GM12878 (cell line): ENCODE data around the gene MNT. TPM values are rescaled to one million over a fixed set of nuclear protein-coding genes. Genes with fewer than 3 reads are reported as not detected.

Experiments
- ASH2L ChIP-seq: fragments of 300-600, 200-600 bp; sonication (generic); IDR thresholded peaks from 2 replicates; pipeline ENCODE4 v1.6.1; 2017; ENCODE audit warnings: low read depth, mild to moderate bottlenecking, borderline replicate concordance
- CBFB ChIP-seq: IDR thresholded peaks from 2 replicates; pipeline ENCODE4 v1.6.1; 2016; ENCODE audit warnings: antibody characterized with exemption, low read depth
- CHD1 ChIP-seq: IDR thresholded peaks from 2 replicates; pipeline ENCODE4 v1.6.1; 2012; ENCODE audit warnings: low read depth, low read length, improper control_type of control experiment
- CHD2 ChIP-seq: IDR thresholded peaks from 2 replicates; pipeline ENCODE4 v1.6.1; 2011; ENCODE audit warnings: low read depth, low read length, improper control_type of control experiment, borderline replicate concordance
- FOS ChIP-seq: IDR thresholded peaks from 3 replicates; pipeline ENCODE4 v1.6.1; 2011; ENCODE audit warnings: borderline replicate concordance; ENCODE audit not compliant: insufficient read length; ENCODE audit errors: extremely low read depth
- HDAC2 ChIP-seq: fragments of 200-600 bp; sonication (generic); IDR thresholded peaks from 2 replicates; pipeline ENCODE4 v1.6.1; 2017
- IRF3 ChIP-seq: fragments of 450-650 bp; IDR thresholded peaks from 2 replicates; pipeline ENCODE4 v1.6.1; 2014; ENCODE audit warnings: mild to moderate bottlenecking
- MEF2B ChIP-seq: fragments of 450-650 bp; IDR thresholded peaks from 2 replicates; pipeline ENCODE4 v1.6.1; 2018; ENCODE audit warnings: mild to moderate bottlenecking, moderate library complexity; ENCODE audit not compliant: partially characterized antibody, poor library complexity, severe bottlenecking
- MTA2 ChIP-seq: fragments of 450-650 bp; IDR thresholded peaks from 2 replicates; pipeline ENCODE4 v1.6.1; 2016; ENCODE audit warnings: low read depth, mild to moderate bottlenecking, moderate library complexity
- MXI1 ChIP-seq: fragments of 150-350 bp; IDR thresholded peaks from 2 replicates; pipeline ENCODE4 v1.6.1; 2011; ENCODE audit warnings: low read depth, mild to moderate bottlenecking, inconsistent platforms, low read length, improper control_type of control experiment
- MYB ChIP-seq: fragments of 150-350 bp; IDR thresholded peaks from 2 replicates; pipeline ENCODE4 v1.6.1; 2014; ENCODE audit warnings: mild to moderate bottlenecking, low read depth, low read length, borderline replicate concordance
- NR2F1 ChIP-seq: fragments of 450-650 bp; conservative IDR thresholded peaks from 2 replicates; pipeline ENCODE4 v1.6.1; 2017; ENCODE audit warnings: mild to moderate bottlenecking
- REST ChIP-seq: IDR thresholded peaks from 2 replicates; pipeline ENCODE4 v1.6.1; 2012; ENCODE audit warnings: mild to moderate bottlenecking, low read depth, low read length
- SIN3A ChIP-seq: IDR thresholded peaks from 2 replicates; pipeline ENCODE4 v1.6.1; 2012; ENCODE audit warnings: low read depth, low read length, improper control_type of control experiment
- SMAD5 ChIP-seq: IDR thresholded peaks from 2 replicates; pipeline ENCODE4 v1.6.1; 2016; ENCODE audit warnings: antibody characterized with exemption, low read depth
- SUPT20H ChIP-seq: IDR thresholded peaks from 2 replicates; pipeline ENCODE4 v1.6.1; 2011; ENCODE audit warnings: low read depth, mild to moderate bottlenecking, low read length, moderate library complexity, borderline replicate concordance; ENCODE audit not compliant: control insufficient read depth
- ZNF217 ChIP-seq: fragments of 450-650 bp; IDR thresholded peaks from 2 replicates; pipeline ENCODE4 v1.6.1; 2017; ENCODE audit warnings: antibody characterized with exemption, mild to moderate bottlenecking
- ZNF274 ChIP-seq: IDR thresholded peaks from one replicate; pipeline ENCODE4 v1.8.0; 2011; ENCODE audit not compliant: insufficient read length, insufficient read depth
- polyA plus RNA-seq, 11 experiments: library from polyadenylated mRNA; depleted of rRNA in 4 of 11; unstranded in 6 of 11; stranded (reverse) in 5 of 11; fragments of >200 nt; fragmentation: Nextera tagmentation in 4 of 11; fragmentation: Illumina TruSeq in 1 of 11; extraction: Ambion mirVana in 4 of 11; extraction: Trizol in 1 of 11; gene quantifications; 1 replicate in 1 of 11; 2 replicates in 10 of 11; pipeline versions ENCODE4 v1.2.1 to v1.2.3, GENCODE V29; 2011 to 2016; ENCODE audit warnings: inconsistent platforms in 2 of 11, missing spikeins in 2 of 11, low read depth in 1 of 11
- total RNA-seq, 4 experiments: library from RNA; depleted of rRNA in 3 of 4; stranded (reverse); fragments of >200 nt in 3 of 4; fragmentation: Illumina TruSeq in 1 of 4; extraction: Trizol in 1 of 4; gene quantifications; 2 replicates each; pipeline versions ENCODE4 v1.2.1 to v1.2.3, GENCODE V29; 2013 to 2021
- TF ChIP-seq, protein P1 (sequence below): IDR thresholded peaks from 2 replicates; pipeline ENCODE4 v1.6.1; 2011; ENCODE audit warnings: low read depth, mild to moderate bottlenecking, low read length, moderate library complexity, borderline replicate concordance; ENCODE audit errors: extremely low read depth
- TF ChIP-seq, protein P2 (sequence below): fragments of 450-650 bp; IDR thresholded peaks from 2 replicates; pipeline ENCODE4 v1.6.1; 2017; ENCODE audit warnings: low read depth, mild to moderate bottlenecking, moderate library complexity
- TF ChIP-seq, protein P3 (sequence below): fragments of 450-650 bp; conservative IDR thresholded peaks from 2 replicates; pipeline ENCODE4 v1.6.1; 2017; ENCODE audit warnings: mild to moderate bottlenecking, moderate library complexity

The MNT gene
- total and polyA plus RNA-seq, 10 of the 15 experiments (the other 5 are each of a cell fraction or from before 2014, with no cell fraction given) = 0.31 to 15.9 (median 3.8) TPM

- peak; percentile 80 for TF ChIP-seq SIN3A
- TF ChIP-seq SMAD5 = no peak
- no peak for TF ChIP-seq CHD1
- TF ChIP-seq FOS = no peak
- peak; percentile 43 for TF ChIP-seq NR2F1
- TF ChIP-seq CHD2 = peak; percentile 71; the same call in 1 of the 2 replicates
- no peak for TF ChIP-seq IRF3
- TF ChIP-seq ZNF217 = no peak
- TF ChIP-seq SUPT20H = no peak
- no peak for TF ChIP-seq MEF2B
- no peak for TF ChIP-seq HDAC2
- TF ChIP-seq MXI1 = peak; percentile 88
- TF ChIP-seq ASH2L = no peak
- TF ChIP-seq, protein P1, sequence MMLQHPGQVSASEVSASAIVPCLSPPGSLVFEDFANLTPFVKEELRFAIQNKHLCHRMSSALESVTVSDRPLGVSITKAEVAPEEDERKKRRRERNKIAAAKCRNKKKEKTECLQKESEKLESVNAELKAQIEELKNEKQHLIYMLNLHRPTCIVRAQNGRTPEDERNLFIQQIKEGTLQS = no peak
- TF ChIP-seq ZNF274 = no peak
- TF ChIP-seq, protein P2, sequence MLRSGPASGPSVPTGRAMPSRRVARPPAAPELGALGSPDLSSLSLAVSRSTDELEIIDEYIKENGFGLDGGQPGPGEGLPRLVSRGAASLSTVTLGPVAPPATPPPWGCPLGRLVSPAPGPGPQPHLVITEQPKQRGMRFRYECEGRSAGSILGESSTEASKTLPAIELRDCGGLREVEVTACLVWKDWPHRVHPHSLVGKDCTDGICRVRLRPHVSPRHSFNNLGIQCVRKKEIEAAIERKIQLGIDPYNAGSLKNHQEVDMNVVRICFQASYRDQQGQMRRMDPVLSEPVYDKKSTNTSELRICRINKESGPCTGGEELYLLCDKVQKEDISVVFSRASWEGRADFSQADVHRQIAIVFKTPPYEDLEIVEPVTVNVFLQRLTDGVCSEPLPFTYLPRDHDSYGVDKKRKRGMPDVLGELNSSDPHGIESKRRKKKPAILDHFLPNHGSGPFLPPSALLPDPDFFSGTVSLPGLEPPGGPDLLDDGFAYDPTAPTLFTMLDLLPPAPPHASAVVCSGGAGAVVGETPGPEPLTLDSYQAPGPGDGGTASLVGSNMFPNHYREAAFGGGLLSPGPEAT = peak; percentile 46; the same call in 1 of the 2 replicates
- no peak for TF ChIP-seq MYB
- no peak for TF ChIP-seq REST
- TF ChIP-seq, protein P3, sequence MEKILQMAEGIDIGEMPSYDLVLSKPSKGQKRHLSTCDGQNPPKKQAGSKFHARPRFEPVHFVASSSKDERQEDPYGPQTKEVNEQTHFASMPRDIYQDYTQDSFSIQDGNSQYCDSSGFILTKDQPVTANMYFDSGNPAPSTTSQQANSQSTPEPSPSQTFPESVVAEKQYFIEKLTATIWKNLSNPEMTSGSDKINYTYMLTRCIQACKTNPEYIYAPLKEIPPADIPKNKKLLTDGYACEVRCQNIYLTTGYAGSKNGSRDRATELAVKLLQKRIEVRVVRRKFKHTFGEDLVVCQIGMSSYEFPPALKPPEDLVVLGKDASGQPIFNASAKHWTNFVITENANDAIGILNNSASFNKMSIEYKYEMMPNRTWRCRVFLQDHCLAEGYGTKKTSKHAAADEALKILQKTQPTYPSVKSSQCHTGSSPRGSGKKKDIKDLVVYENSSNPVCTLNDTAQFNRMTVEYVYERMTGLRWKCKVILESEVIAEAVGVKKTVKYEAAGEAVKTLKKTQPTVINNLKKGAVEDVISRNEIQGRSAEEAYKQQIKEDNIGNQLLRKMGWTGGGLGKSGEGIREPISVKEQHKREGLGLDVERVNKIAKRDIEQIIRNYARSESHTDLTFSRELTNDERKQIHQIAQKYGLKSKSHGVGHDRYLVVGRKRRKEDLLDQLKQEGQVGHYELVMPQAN = peak; percentile 96
- peak; percentile 66; the same call in 1 of the 2 replicates for TF ChIP-seq MTA2
- TF ChIP-seq CBFB = no peak
Observed at GRCh38 chr17:2399572-2400473, 1.0 kb downstream of the MNT start (continued).
